GM18520 (cell line): ENCODE results near the gene MT1E.

ENCODE experiments used
- ATAC-seq: cut with Tn5 transposase; IDR thresholded peaks from one replicate; pipeline ENCODE4 v1.9.1; 2021; ENCODE audit not compliant: unreplicated experiment

The MT1E gene

GRCh38 chr16:56625943-56626654 is 518 bp downstream of the MT1E start:
- no peak for ATAC-seq

- no peak for ATAC-seq
Measured at GRCh38 chr16:56626685-56627084, 1.1 kb downstream of the MT1E start.

- ATAC-seq = no peak
Measured at GRCh38 chr16:56628486-56629350, 3.1 kb downstream of the MT1E start.

DNA sequence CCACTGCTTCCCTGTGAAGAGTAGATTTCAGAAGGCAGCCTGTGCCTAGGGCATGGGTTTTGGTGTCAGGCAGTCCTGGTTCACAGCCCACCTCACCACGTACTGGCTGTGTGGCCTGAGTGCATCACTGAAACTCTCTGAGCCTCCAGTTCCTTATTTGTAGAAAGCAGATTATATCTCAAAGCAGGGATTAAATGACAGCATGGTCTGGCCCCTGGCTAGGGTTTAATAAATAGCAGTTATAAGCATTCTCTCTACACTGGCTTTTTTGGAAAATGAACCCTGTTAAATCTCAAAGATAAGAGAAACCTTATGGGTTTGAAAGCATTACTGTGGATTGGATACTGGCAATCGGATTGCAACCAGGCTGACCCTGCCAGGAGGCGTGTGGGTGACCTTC is 4.0 kb downstream of the MT1E start:
- no peak for ATAC-seq

- peak; percentile 74 for ATAC-seq
Measured at GRCh38 chr16:56630134-56630533, 4.6 kb downstream of the MT1E start.

DNA sequence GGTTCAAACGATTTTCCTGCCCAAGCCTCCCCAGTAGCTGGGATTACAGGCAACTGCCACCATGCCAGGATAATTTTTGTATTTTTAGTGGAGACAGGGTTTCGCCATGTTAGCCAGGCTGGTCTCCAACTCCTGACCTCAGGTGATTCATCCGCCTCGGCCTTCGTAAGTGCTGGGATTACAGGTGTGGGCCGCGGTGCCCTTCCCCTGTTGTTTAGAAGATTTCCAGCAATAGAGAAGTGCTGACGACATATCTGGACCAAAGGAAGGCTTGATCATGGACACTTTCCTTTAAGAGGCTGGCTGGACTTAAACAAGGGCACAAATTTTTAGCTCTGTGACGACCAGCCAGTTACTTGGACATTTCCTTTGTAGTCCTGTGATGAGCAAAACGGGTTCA is 5.6 kb downstream of the MT1E start:
- ATAC-seq = no peak

- ATAC-seq = no peak
Measured at GRCh38 chr16:56631832-56632155, 6.2 kb downstream of the MT1E start.

- ATAC-seq = no peak
Measured at GRCh38 chr16:56632156-56632847, 6.7 kb downstream of the MT1E start, which contains the start of gene MT1M. TSS of gene MT1M (plus strand) at chr16:56632659. CDS start at chr16:56632732, 73 bp downstream.

DNA sequence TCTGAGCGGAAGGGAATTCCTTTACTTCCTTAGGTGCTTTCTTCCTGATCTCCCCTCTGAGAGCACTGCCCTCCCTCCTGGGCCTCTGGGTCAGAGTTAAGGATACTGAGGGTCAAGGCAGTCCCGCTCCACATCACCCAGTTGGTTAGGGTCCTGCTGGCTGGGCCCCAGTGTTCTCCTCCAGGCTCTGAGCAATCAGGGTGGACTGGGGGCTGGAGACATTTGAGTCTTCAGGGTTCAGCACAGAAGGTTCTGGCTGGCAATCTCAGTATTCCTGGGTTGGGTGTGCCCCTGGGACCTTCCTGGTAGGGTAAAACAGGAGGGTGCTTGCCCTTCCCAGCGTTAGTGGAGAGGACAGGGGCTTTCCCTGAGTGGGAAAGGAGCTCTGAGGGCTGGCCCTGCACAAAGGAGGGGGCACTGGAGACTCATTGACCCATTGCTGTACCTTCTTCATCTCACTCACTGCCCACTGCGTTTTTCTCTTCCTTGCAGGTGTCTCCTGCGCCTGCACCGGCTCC is 7.3 kb downstream of the MT1E start:
- ATAC-seq = no peak

GRCh38 chr16:56633535-56633934 is 8.0 kb downstream of the MT1E start:
- no peak for ATAC-seq

DNA sequence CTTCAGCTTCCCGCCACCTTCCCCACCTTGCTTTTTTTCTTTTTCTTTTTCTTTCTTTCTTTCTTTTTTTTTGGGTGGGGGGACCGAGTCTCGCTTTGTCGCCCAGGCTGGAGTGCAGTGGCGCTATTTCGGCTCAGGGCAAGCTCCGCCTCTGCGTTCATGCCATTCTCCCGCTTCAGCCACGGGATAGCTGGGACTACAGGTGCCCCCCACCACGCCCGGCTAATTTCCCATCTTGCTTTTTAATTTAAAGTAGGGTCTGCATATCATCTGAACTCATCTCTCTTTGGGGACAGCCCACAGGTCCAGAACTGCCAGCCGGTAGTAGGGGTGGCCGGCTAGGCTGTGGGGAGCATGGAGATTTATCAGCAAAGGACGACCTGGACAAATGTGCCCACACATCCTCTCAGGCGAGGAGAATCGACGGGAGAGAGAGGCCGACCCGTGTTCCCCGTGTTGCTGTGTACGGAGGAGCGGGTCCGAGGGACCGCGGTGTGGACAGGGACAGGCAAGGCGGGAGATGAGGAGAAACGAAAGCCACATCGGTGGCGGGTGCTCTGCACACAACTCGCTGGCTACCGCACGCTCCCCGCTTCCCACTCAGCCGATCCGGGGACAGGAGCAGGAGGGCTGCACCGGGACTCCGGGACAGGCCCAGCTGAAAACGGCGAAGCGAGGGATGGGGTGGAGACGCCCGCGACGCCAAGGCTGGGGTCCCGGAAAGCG is 9.3 kb downstream of the MT1E start:
- no peak for ATAC-seq

GRCh38 chr16:56635441-56635967 is 9.9 kb downstream of the MT1E start:
- no peak for ATAC-seq

- ATAC-seq = no peak
Measured at GRCh38 chr16:56636616-56637413, 11.2 kb downstream of the MT1E start.

- ATAC-seq = no peak
Measured at GRCh38 chr16:56637814-56638750, 12.5 kb downstream of the MT1E start, which contains the start of gene MT1A. TSS of gene MT1A (plus strand) at chr16:56638666. CDS start at chr16:56638739, 73 bp downstream.

DNA sequence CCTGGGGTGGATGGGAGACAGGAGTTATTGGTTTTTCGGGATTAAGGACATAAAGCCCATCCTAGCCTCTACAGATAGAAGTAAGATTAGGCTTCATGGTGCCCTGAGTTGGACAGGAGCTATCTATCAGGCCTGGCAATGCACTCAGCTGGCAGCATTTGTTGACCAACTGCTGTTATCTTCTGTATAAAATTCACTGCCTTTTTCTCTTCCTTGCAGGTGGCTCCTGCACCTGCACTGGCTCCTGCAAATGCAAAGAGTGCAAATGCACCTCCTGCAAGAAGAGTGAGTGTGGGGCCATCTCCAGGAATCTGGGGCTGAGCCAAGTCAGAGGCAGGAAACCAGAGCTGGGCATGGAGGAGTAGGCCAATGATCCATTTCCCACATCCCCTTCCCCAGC is 13.5 kb downstream of the MT1E start:
- no peak for ATAC-seq

DNA sequence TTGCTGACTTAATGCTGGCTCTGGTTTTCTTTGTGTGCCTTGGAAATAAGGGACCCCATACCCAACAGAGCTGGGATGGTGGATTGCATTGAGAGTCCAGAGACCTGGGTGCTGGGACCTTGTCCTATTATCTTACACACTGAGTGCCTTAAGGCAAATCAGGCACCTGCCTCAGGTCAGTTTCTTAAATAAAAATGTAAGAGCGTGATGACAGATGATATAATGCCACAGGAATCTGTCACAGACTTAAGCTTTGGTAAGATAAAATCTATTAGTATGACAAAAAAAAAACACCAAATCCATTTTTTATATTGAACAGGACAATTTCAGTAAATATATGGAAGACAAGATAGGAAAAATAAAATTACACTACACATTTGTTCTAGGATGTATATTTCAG is 14.5 kb downstream of the MT1E start:
- no peak for ATAC-seq

DNA sequence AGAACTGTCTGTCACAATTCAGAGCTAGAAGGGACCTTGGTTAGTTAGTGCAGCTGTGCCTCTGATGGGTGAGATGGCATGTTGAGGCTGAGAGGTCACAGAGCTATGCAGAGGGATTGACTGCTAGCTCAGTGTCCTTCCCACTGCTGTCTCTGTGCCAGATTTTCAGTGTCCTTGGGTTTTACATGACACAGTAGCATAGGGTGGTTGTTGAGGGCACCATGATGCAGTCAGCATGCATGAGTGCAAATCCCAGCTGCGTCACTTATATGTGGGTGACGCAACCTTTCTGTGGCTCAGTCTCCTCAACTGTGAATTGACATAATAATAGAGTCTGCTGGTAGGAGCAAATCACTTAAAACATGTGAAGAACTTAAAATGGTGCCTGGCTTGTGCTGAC is 15.6 kb downstream of the MT1E start:
- ATAC-seq = no peak

- peak; percentile 77 for ATAC-seq
Measured at GRCh38 chr16:56643080-56643778, 17.6 kb downstream of the MT1E start.
